ENCODE results near the gene PRM2.

GRCh38 chr16:11292076-11292748 is 15.9 kb upstream of the PRM2 start:
- TF ChIP-seq CTCF (IDR thresholded peaks at IDR 0.05; ENCODE audit: low read depth, low read length) (no peak), EZH2phosphoT487 (IDR thresholded peaks at IDR 0.05; ENCODE audit: low read depth) (no peak)

All from OCI-LY3 (cell line).